HG03457 (cell line): ENCODE data around the gene DUSP5.

ENCODE experiments used
- ATAC-seq: cut with Tn5 transposase; IDR thresholded peaks from one replicate; pipeline ENCODE4 v1.9.1; 2021; ENCODE audit warnings: moderate number of reproducible peaks; ENCODE audit not compliant: unreplicated experiment

The DUSP5 gene

GRCh38 chr10:110480387-110480786, 17.3 kb upstream of the DUSP5 start:
- no peak for ATAC-seq

GRCh38 chr10:110481919-110482318, 15.8 kb upstream of the DUSP5 start:
- no peak for ATAC-seq

GRCh38 chr10:110483633-110484032, 14.1 kb upstream of the DUSP5 start:
- ATAC-seq = no peak

GRCh38 chr10:110485541-110485940, 12.2 kb upstream of the DUSP5 start:
- no peak for ATAC-seq

GRCh38 chr10:110486680-110487410, 10.9 kb upstream of the DUSP5 start:
- no peak for ATAC-seq

- no peak for ATAC-seq
Measured at GRCh38 chr10:110487411-110488331, 10.0 kb upstream of the DUSP5 start.

GRCh38 chr10:110488332-110488681, 9.4 kb upstream of the DUSP5 start:
- ATAC-seq = no peak

GRCh38 chr10:110488940-110489339, 8.8 kb upstream of the DUSP5 start:
- ATAC-seq = no peak

- no peak for ATAC-seq
Measured at GRCh38 chr10:110490640-110491039, 7.1 kb upstream of the DUSP5 start.

GRCh38 chr10:110491346-110491745, 6.4 kb upstream of the DUSP5 start:
- ATAC-seq = no peak

GRCh38 chr10:110492069-110492822, 5.5 kb upstream of the DUSP5 start:
- peak; percentile 56 for ATAC-seq

- no peak for ATAC-seq
Measured at GRCh38 chr10:110493832-110494426, 3.8 kb upstream of the DUSP5 start.

- no peak for ATAC-seq
Measured at GRCh38 chr10:110494532-110494931, 3.2 kb upstream of the DUSP5 start.

- ATAC-seq = no peak
Measured at GRCh38 chr10:110495731-110496552, 1.8 kb upstream of the DUSP5 start.

GRCh38 chr10:110496553-110497437, 912 bp upstream of the DUSP5 start:
- ATAC-seq = no peak

GRCh38 chr10:110498087-110498981, 627 bp downstream of the DUSP5 start:
- ATAC-seq = peak; percentile 9

- no peak for ATAC-seq
Measured at GRCh38 chr10:110498982-110499795, 1.5 kb downstream of the DUSP5 start.
